ENCODE measurements around the gene PARD3.
A peak's percentile ranks its signal among the peaks of the same experiment; 100 is the strongest.
"Not testable (repeated sequence)": the region's sequence is repeated elsewhere in the genome, so short reads cannot be mapped to it uniquely, and the experiment has no call there.

Gene PARD3

GRCh38 chr10:34268410-34268809 lies 546.7 kb downstream of the PARD3 start:
- not testable (repeated sequence) for DNase-seq

- DNase-seq: no peak
Measured at GRCh38 chr10:34262985-34263384, 552.1 kb downstream of the PARD3 start.

GRCh38 chr10:34260904-34261303 lies 554.2 kb downstream of the PARD3 start:
- no peak for DNase-seq

- no peak for DNase-seq
Measured at GRCh38 chr10:34256216-34256615, 558.9 kb downstream of the PARD3 start.

- no peak for DNase-seq
Measured at GRCh38 chr10:34255035-34255434, 560.1 kb downstream of the PARD3 start.

- DNase-seq: no peak
Measured at GRCh38 chr10:34254596-34254995, 560.5 kb downstream of the PARD3 start.

- DNase-seq: peak; percentile 21
Measured at GRCh38 chr10:34252111-34252510, 563.0 kb downstream of the PARD3 start.

GRCh38 chr10:34251177-34251576 lies 563.9 kb downstream of the PARD3 start:
- no peak for DNase-seq

GRCh38 chr10:34250722-34251121 lies 564.4 kb downstream of the PARD3 start:
- DNase-seq: no peak

- no peak for DNase-seq
Measured at GRCh38 chr10:34249634-34250033, 565.5 kb downstream of the PARD3 start.

- DNase-seq: no peak
Measured at GRCh38 chr10:34247560-34247959, 567.5 kb downstream of the PARD3 start.

- DNase-seq: no peak
Measured at GRCh38 chr10:34244756-34245484, 570.2 kb downstream of the PARD3 start.

GRCh38 chr10:34241226-34242000 lies 573.7 kb downstream of the PARD3 start:
- no peak for DNase-seq

GRCh38 chr10:34240039-34240438 lies 575.1 kb downstream of the PARD3 start:
- no peak for DNase-seq

GRCh38 chr10:34237898-34238455 lies 577.1 kb downstream of the PARD3 start:
- no peak for DNase-seq

- no peak for DNase-seq
Measured at GRCh38 chr10:34236931-34237330, 578.2 kb downstream of the PARD3 start.

- DNase-seq: peak; percentile 7
Measured at GRCh38 chr10:34235164-34235832, 579.8 kb downstream of the PARD3 start.

- no peak for DNase-seq
Measured at GRCh38 chr10:34232481-34232880, 582.6 kb downstream of the PARD3 start.

GRCh38 chr10:34231441-34232180 lies 583.5 kb downstream of the PARD3 start:
- DNase-seq: no peak

GRCh38 chr10:34229917-34230316 lies 585.2 kb downstream of the PARD3 start:
- no peak for DNase-seq

- no peak for DNase-seq
Measured at GRCh38 chr10:34228066-34228465, 587.0 kb downstream of the PARD3 start.

- peak; percentile 51 for DNase-seq
Measured at GRCh38 chr10:34224639-34225038, 590.5 kb downstream of the PARD3 start.

- no peak for DNase-seq
Measured at GRCh38 chr10:34223658-34224057, 591.4 kb downstream of the PARD3 start.

All from NCI-H510A treated with DMSO at 0.1 percent for 48 hours (cell line).